Mucosa of stomach (tissue), 1 donor: ENCODE results near the gene SSX2IP.
"Not testable (repeated sequence)": the region's sequence is repeated elsewhere in the genome, so short reads cannot be mapped to it uniquely, and the experiment has no call there.

Source experiments
- H3K27me3 ChIP-seq: one replicate; pipeline ENCODE4 v1.7.0; 2013; ENCODE audit warnings: mild to moderate bottlenecking, low read length; ENCODE audit not compliant: control insufficient read depth, insufficient read depth
- H3K36me3 ChIP-seq: one replicate; pipeline ENCODE4 v1.7.0; 2013; ENCODE audit warnings: low read length; ENCODE audit not compliant: control insufficient read depth, insufficient read depth
- H3K4me1 ChIP-seq: one replicate; pipeline ENCODE4 v1.7.0; 2013; ENCODE audit warnings: mild to moderate bottlenecking, low read length; ENCODE audit not compliant: control insufficient read depth, insufficient read depth
- H3K4me3 ChIP-seq: one replicate; pipeline ENCODE4 v1.7.0; 2013; ENCODE audit warnings: low read length
- H3K9ac ChIP-seq: one replicate; pipeline ENCODE4 v1.7.0; 2013; ENCODE audit warnings: mild to moderate bottlenecking, low read length, moderate library complexity
- H3K9me3 ChIP-seq: one replicate; pipeline ENCODE4 v1.7.0; 2013; ENCODE audit warnings: mild to moderate bottlenecking, low read length, moderate library complexity; ENCODE audit not compliant: control insufficient read depth
- donor health status: Pancreatic carcinoma.

The SSX2IP gene

DNA sequence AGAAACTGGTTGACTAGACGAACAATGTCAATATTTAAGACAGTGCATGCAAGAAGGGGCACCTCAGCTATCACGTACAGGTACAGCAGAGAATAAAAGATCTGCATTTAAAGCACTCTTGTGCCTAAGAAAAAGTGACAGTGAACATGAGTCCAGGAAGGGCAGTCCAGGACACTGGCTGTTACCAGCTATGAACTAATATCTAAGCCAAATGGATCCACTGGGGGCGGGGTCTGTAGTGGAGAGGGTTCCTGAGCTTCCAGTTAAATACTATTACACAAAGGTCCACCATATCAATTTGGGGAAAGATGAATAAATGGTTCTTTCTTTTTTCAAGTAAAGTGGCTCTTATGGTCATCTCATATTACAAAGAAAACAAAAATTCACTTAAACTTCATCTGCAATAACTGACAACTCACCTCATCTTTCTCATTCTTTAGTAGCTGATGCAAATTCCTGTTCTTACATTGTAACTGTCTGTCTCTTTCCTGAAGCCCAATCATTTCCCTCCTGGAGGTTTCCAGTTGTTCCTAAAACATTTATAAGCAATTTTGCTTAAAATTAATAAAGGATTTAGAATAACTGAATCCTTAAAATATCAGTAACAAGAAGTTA lies 24.5 kb downstream of the SSX2IP start:
- Histone ChIP-seq H3K36me3 (no peaks in the 10 kb centered on the region), H3K4me3 (no peak overlapping the region), H3K9me3 (no peaks in the 10 kb centered on the region), H3K4me1 (no peaks in the 10 kb centered on the region), H3K9ac (no peak overlapping the region), H3K27me3 (no peaks in the 10 kb centered on the region)

GRCh38 chr1:84653130-84653677 lies 37.1 kb downstream of the SSX2IP start:
- no peak overlapping the region for H3K4me3 ChIP-seq
- H3K27me3 ChIP-seq: no peaks in the 10 kb centered on the region
- no peaks in the 10 kb centered on the region for H3K36me3 ChIP-seq
- H3K9me3 ChIP-seq: no peaks in the 10 kb centered on the region
- no peaks in the 10 kb centered on the region for H3K4me1 ChIP-seq
- H3K9ac ChIP-seq: no peak overlapping the region

DNA sequence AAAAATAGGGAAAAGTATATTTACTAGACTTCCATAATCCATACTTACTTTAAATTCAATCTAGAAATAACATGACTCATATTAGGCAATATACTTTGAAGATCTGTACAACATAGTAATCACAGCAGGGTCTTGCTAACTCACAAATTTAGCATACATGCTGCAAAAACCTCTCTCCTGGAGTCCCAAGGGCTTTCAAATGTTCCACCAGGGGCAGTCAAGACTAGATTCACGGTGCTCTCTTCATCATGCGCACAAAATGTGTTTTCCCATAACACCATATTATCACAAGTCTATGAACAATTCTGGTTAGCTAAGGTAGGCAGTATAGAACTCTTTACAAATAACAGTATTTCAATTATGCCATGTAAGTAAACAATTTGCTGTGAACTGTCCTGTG lies 45.8 kb downstream of the SSX2IP start:
- Histone ChIP-seq H3K36me3 (no peaks in the 10 kb centered on the region), H3K27me3 (no peaks in the 10 kb centered on the region), H3K9me3 (no peaks in the 10 kb centered on the region), H3K4me3 (no peak overlapping the region), H3K4me1 (no peaks in the 10 kb centered on the region), H3K9ac (no peak overlapping the region)

DNA sequence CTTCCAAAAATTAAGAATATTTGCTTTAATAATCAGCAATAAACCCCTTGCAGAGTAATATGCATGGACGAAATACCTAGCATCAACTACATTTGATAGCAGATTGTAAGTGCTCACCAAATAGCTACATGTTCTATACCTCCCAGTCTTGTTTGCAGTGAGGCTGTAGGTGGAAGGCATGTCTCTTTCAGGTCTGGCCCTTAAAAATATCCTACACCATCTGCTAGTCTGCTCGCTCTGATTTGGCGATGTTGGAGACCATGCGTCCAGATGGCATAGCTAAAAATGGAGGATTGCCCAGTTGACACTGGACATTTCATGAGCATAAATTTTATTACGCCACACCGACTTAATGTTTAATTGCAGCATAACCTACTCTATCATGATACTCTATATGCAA lies 47.1 kb downstream of the SSX2IP start:
- Histone ChIP-seq H3K4me1 (no peaks in the 10 kb centered on the region), H3K4me3 (no peak overlapping the region), H3K36me3 (no peaks in the 10 kb centered on the region), H3K27me3 (no peaks in the 10 kb centered on the region), H3K9me3 (no peaks in the 10 kb centered on the region), H3K9ac (no peak overlapping the region)

- no peaks in the 10 kb centered on the region for H3K9me3 ChIP-seq
- no peak overlapping the region for H3K4me3 ChIP-seq
- no peak overlapping the region for H3K9ac ChIP-seq
- H3K4me1 ChIP-seq: no peaks in the 10 kb centered on the region
- H3K36me3 ChIP-seq: no peaks in the 10 kb centered on the region
- no peaks in the 10 kb centered on the region for H3K27me3 ChIP-seq
These were observed 47.5 kb downstream of the SSX2IP start for GRCh38 chr1:84642774-84643173.

- not testable (repeated sequence) for H3K4me1 ChIP-seq, H3K27me3 ChIP-seq, H3K36me3 ChIP-seq, H3K9ac ChIP-seq, H3K9me3 ChIP-seq, H3K4me3 ChIP-seq
These were observed 50.5 kb downstream of the SSX2IP start for GRCh38 chr1:84639731-84640130.

GRCh38 chr1:84635429-84635828 lies 54.8 kb downstream of the SSX2IP start:
- Histone ChIP-seq H3K9ac (no peak overlapping the region), H3K4me1 (no peaks in the 10 kb centered on the region), H3K4me3 (no peak overlapping the region), H3K36me3 (no peaks in the 10 kb centered on the region), H3K9me3 (no peaks in the 10 kb centered on the region), H3K27me3 (no peaks in the 10 kb centered on the region)

DNA sequence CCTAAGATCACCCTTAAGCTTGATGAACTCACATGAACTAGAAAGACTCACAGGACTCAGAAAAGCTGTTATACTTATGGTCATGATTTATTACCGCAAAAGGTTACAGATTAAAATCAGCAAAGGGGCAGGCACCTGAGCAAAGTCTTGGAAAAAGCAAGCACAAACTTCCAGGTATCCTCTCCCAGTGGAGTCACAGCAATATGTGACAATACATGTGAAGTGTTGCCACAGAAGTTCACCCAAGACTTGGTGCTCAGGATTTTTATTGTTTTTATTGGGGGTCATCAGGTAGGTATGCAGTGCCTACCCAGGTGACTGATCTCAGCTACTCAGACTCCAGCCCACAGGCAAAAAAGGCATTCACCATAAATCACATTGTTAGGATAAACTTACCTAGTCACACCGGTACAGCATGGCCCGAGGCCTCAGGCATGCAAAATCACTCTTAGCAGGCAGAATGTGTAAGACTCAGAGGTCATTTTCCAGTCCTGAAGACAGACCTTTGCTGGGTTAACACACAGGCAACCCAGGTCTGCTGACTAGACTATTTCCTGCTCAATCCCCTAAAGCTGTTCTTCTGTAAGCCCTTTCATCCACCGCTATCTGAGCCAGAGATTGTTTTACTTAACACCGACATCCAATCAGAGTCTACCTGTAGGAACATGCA lies 55.6 kb downstream of the SSX2IP start:
- Histone ChIP-seq H3K9ac (no peak overlapping the region), H3K27me3 (no peaks in the 10 kb centered on the region), H3K4me1 (no peaks in the 10 kb centered on the region), H3K4me3 (no peak overlapping the region), H3K36me3 (no peaks in the 10 kb centered on the region), H3K9me3 (no peaks in the 10 kb centered on the region)

DNA sequence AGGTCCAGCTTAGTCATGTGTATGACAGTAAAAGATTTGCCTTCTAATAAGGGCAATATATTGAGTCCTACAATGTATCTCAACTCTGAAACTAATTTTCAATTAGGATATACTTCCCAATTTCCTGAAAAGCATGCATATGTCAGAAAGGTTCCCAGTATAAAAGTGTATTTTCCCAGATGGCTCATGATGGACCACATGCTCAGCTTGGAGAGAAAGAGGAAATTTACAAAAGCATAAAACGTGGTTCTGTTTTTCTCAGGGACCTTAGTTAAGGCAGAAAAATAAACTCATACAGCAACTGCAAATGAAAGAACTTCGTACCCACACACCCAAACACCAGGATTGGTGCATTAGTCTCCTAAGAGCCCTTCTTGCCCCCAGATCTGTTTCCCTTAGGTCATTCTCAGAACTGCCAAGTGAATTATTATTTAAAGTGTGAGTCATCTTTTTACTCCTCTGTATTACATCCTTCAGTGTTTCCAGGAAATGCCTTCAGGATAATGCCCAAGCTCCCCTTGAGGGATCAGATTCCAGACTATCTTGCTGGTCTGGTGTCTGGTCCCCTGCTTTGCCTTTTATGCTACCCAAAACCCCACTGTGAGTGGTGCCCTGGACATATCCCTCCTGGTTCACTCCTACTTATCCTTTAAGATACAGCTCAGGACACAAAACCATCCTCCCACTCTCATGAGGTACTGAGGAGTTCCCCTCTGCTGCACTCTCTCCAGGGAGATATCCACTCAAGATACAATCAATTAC lies 57.4 kb downstream of the SSX2IP start:
- Histone ChIP-seq H3K27me3 (no peaks in the 10 kb centered on the region), H3K4me3 (no peak overlapping the region), H3K4me1 (no peaks in the 10 kb centered on the region), H3K9ac (no peak overlapping the region), H3K9me3 (no peaks in the 10 kb centered on the region), H3K36me3 (no peaks in the 10 kb centered on the region)

DNA sequence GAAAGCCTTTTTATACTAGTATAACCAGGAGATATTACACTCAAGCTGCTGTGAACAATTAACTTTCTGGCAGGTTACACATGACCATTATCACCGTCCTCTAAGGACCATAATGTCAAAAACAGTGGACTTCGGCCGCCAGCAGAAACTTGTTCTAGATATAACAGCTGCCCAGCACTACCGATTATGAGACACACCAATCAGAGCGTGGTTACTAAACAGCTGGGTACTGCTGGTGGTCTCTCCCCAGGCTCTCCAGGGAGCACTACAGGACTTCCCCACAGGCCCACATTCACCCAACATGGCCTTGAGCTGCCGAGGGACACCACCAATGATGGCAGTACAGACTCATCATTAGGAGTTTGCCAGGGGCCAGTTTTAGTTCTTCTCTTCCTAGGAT lies 58.1 kb downstream of the SSX2IP start:
- no peaks in the 10 kb centered on the region for H3K9me3 ChIP-seq
- H3K27me3 ChIP-seq: no peaks in the 10 kb centered on the region
- H3K4me1 ChIP-seq: no peaks in the 10 kb centered on the region
- H3K4me3 ChIP-seq: no peak overlapping the region
- no peaks in the 10 kb centered on the region for H3K36me3 ChIP-seq
- H3K9ac ChIP-seq: no peak overlapping the region

DNA sequence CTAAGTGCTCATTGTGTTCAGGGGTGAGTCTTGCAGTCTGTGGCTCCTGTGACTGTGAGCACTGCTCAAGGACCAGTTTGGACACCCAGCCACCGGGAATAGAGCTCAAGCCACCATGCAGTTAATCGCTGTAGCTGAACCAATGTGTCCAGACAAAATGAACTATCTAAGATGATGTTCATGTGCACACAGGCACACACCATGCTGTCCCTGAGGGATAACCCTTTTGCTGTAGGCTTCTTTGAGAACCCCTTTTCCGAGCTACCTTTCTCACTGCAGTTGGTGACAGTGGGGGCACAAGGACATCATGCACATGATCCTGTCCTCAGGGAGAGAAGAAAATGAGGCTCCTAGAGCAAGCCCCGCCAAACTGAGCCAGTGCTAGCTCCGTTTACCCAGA lies 65.4 kb downstream of the SSX2IP start:
- H3K36me3 ChIP-seq: no peaks in the 10 kb centered on the region
- no peaks in the 10 kb centered on the region for H3K9me3 ChIP-seq
- no peak overlapping the region for H3K4me3 ChIP-seq
- H3K27me3 ChIP-seq: no peaks in the 10 kb centered on the region
- no peak overlapping the region for H3K9ac ChIP-seq
- H3K4me1 ChIP-seq: no peaks in the 10 kb centered on the region

GRCh38 chr1:84621553-84621952 lies 68.7 kb downstream of the SSX2IP start:
- H3K4me1 ChIP-seq: no peaks in the 10 kb centered on the region
- no peaks in the 10 kb centered on the region for H3K9me3 ChIP-seq
- H3K9ac ChIP-seq: no peak overlapping the region
- H3K4me3 ChIP-seq: no peak overlapping the region
- no peaks in the 10 kb centered on the region for H3K27me3 ChIP-seq
- no peaks in the 10 kb centered on the region for H3K36me3 ChIP-seq
